HG03159 (cell line): ENCODE results near the gene OXSR1.
"Not testable (repeated sequence)": the region's sequence is repeated elsewhere in the genome, so short reads cannot be mapped to it uniquely, and the experiment has no call there.

Experiments used
- ATAC-seq: cut with Tn5 transposase; IDR thresholded peaks from one replicate; pipeline ENCODE4 v1.9.1; 2021; ENCODE audit warnings: mild to moderate bottlenecking, moderate library complexity; ENCODE audit not compliant: unreplicated experiment

The OXSR1 gene

DNA sequence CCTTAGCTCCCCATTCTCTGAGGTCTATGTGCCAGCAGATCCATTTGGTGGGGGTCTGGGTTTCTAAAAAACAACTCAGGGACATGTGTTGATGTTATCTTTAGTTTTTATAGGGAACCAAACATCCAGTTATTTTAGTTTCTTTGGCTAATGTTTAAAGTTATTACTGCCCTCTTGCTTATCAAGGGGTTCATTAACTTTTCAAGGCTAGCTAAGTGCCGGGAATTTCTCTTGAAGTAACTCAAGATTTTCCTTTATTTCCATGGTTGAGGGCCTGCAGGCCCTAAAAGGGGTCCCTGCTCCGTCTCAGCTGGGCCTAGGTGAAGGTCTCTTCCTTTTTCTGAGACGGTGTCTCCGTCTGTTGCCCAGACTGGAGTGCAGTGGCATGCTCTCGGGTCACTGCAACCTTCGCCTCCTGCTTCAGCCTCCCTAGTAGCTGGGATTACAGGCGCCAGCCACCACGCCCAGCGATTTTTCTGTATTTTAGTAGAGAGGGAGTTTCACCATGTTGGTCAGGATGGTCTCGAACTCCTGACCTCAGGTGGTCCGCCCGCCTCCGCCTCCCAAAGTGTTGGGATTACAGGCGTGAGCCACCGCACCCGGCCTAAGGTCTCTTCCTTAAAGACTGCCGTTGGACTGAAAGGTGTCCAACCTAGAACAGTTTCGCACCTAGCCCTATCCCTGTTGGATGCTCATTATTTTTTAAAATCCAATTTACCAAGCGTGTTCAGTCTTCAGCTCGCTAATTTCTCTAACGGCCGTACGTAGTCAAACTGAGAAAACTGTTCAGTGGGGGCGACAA is 1.3 kb upstream of the OXSR1 start:
- ATAC-seq, result no peak

DNA sequence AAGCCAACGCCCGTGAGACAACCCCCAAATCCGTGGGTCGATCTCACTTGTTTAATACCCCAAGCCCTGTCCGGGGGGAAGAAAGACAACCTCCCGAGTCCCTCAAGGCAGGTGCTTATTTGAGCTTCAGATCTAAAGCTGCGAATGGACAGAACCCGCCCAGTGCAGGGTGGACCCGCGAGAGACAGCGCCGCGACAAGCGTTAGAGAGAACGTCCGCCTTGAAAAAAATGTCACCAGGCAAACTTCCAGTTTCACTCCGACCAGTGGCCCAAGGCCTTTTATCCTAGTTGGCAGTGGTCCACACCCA is 740 bp upstream of the OXSR1 start:
- peak; percentile 25 for ATAC-seq

DNA sequence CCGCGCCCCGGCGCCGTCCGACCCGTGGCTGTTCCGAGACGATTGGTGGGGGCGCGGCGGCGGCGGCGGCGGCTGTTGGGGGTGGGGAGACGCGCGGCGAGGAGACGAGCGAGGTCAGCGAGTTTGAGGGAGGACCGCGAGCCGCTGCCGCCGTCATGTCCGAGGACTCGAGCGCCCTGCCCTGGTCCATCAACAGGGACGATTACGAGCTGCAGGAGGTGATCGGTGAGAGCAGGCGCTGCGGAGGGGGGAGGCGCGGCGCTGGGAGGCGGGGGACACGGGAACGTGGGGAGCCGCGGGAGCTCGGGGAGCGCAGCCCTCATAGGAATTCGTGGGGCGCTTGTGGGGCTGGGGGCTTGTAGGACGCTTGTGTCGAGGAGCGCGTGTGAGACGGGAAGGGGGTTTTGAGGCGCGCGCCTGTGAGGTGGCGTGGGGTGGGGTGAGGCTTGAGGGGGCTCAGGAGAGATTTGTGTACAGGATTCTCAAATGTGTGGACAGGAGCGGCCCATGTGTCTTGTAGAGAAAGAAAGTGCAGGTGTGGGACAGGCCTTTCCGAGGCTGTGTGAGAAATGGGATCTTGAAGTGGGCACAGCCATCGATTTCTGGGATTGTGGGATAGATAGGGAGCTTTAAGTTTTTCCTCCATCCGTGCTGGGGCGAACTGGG is 518 bp downstream of the OXSR1 start:
- no peak for ATAC-seq

DNA sequence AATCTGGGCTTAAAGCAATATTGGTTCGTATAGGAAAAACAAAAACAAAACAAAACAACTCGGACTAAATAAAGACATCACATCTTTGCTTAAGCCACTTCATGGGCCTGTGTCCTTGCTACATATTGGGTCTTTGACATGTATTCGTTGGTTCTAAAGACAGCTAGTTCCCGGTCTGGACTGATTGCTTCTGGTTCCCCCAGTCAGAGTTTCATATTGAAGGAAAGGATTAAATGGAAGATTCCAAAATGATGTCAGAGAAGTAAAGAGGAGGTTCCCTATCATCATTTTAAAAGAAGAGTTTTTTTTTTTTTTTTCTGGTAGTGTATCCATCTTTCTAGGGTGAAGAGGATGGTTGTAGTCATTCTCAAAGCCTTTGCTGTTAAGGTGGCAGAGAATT is 2.3 kb downstream of the OXSR1 start:
- ATAC-seq, result no peak

DNA sequence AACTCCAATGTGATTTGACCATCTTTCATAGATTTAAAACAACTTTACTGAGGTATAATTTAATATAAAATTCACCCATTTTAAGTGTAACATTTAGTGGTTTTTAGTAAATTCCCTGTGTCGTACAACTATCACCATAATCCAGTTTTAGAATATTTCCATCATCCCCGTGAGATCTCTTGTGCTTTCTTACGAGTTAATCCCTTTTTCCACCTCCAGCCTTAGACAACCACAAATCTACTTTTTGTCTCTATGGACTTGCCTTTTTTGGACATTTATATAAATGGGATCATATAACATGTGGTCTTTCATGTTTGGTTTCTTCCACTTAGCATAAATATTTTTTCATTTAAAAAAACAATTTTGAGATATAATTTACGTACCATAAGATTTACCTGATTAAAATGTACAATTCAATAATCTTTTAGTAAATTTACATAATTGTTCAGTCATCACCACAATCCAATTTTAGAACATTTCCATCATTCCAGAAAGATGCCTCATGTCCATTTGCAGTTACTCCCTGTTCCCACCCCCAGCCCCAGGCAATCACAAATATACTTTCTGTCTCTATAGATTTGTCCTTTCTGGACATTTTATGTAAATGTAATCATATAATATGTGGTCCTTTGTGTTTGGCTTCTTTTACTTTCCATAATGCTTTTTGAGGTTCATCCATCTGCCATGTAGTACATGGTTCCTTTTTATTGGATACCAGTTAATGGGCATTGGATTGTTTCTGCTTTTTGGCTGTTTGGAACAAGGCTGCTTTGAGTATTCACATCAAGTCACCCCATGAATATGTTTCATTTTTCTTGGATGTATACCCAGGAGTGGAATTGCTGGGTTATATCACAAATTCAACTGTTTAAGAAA is 3.1 kb downstream of the OXSR1 start:
- no peak for ATAC-seq

DNA sequence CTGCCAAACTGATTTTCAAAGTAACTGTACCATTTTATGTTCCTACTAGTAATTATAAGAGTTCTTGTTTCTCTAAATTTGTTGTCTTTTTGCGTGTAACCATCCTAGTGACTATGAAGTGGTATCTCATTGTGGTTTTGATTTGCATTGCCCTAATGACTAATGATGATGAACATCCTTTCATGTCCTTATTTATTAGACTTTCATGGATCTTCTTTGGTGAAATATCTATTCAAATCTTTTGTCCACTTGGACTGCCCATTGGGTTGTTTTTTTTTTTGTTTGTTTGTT is 3.6 kb downstream of the OXSR1 start:
- ATAC-seq, result no peak

DNA sequence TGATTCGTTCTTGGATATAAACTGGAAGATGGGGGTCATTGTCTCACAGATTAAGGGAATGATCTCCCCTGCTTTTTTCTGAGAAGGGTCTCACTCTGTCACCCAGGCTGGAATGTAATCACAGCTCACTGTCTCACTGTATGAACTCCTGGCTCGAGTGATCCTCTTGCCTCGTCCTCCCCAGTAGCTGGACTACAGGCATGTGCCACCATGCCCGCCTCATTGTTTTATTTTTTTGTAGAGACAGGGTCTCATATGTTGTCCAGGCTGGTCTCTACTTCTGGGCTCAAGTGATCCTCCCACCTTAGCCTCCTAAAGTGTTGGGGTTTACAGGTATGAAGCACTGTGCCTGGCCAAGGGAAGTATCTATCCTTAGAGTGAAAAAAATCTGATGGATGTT is 5.4 kb downstream of the OXSR1 start:
- ATAC-seq, result no peak

DNA sequence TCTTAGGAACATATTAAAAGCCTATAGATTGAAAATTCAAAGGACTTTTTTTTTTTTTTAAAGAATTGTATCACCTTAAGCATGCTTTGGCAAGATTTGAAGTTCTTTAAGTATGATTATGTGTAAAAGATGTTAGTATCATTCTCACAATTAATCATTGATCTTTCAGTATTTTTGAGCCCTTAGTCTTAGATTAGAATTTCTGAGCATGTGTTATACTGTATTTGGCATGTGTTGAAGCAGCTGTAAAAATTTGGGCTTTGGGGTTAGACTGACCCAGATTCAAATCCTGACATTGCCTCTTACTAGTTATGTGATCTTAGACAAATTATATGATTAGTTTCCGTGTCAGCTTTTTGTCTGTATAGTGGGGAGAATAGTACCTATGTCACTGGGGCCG is 6.3 kb downstream of the OXSR1 start:
- no peak for ATAC-seq

DNA sequence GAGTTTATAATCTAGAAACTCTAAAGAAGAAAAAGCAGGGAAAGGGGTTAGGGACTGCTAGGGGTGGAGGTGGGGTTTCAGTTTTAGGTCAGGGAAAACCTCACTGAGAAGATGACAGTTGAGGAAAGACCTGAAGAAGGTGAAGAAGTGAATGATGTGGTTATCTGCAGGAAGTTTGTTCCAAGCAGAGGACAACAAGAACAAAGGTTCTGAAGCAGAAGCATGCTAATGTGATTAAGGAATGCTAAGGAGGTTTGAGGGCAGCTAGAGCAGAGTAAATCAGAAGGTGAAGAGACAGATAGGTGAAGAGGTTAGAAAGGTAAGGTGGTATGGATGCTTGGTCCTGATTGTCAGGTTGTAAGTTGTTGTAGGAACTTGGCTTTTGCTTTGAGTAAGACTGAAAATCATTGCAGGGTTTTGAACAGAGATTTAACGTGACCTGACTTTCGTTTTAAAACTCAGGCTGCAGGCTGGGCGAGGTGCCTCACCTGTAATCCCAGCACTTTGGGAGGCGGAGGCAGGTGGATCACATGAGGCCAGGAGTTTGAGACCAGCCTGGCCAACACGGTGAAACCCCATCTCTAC is 8.6 kb downstream of the OXSR1 start:
- ATAC-seq, result no peak

DNA sequence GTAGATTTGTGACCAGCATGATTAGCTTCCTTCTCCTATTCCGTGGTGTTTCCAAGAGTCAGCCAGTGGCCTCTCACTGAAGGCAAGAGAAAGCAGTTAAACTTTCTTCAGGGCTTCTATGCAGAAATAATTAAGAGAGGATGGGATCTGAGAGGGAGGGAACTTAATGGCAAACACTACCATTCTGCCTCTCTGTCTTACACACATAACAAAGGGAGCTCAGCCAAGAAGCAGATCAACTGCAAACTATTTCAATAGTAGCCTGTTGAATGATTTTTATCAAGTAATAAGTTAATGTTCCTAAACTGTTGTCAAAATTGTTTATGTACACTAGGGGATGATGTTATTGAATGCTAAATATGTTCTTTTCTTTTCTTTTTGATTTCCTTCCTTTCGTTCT is 11.8 kb downstream of the OXSR1 start:
- no peak for ATAC-seq

DNA sequence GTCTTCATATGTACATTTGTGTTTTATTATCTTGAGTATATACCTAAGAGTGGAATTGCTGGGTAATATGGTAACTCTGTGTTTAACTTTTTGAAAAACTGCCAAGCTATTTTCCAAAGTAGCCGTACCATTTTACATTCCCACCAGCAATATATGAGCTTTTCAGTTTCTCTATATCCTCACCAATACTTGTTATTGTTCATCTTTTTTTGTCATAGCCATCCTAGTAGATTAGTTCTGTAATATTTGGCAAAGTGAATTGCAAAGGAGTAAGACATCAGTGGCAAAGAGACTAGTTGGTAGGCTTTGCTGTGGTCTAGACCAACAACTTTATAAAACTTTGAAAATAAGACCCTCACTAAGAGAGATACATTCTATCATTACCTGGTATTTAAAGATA is 21.4 kb downstream of the OXSR1 start:
- ATAC-seq, result no peak

DNA sequence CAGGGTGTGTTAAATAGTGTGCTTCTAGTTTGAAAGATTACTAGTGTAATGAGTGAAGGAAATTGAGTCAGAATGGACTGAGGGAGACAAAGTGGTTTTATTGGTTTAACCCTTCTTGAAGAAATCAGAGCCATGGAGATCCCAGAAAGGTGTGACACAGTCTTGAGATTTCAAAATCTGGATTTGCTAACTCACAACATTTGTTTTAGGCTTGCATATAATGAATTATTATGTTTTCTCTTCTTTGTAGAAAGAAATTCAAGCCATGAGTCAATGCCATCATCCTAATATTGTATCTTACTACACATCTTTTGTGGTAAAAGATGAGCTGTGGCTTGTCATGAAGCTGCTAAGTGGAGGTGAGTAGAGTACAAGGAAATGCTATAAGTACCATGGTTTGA is 25.1 kb downstream of the OXSR1 start:
- ATAC-seq, result no peak

DNA sequence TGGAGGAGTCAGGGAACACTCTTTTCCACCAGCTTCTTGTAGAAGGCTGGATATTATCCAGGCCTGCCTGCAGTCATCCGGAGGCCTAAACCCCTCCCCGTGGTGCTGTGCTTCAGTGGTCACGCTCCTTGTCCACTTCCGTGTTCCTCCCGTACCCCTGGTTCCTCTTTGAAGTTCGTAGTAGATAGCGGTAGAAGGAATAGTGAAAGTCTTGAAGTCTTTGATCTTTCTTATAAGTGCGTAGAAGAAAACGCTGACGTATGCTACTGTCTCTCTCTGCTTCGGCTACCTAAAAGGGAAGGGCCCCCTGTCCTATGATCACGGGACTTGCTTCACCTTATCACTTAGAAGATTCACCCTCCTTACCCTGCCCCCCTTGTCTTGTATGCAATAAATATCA is 37.6 kb downstream of the OXSR1 start:
- ATAC-seq, result not testable (repeated sequence)

DNA sequence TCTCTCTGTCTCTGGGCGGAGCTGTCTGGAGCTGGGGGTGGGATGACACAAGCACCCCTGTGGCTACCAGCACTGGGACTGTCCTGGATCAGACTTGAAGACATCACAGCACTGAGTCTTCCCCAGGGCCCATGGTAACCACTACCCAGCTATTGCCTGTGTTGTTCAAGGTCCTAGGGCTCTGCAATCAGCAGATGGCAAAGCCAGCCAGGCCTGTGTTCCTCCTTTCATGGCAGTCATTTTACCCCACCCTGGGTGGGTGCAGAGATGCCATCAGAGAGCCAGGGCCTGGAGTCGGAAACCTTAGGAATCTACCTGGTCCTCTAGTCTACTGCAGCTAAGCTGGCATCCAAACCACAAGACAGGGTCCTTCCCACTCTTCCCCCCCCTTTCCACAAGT is 38.4 kb downstream of the OXSR1 start:
- ATAC-seq, result no peak

DNA sequence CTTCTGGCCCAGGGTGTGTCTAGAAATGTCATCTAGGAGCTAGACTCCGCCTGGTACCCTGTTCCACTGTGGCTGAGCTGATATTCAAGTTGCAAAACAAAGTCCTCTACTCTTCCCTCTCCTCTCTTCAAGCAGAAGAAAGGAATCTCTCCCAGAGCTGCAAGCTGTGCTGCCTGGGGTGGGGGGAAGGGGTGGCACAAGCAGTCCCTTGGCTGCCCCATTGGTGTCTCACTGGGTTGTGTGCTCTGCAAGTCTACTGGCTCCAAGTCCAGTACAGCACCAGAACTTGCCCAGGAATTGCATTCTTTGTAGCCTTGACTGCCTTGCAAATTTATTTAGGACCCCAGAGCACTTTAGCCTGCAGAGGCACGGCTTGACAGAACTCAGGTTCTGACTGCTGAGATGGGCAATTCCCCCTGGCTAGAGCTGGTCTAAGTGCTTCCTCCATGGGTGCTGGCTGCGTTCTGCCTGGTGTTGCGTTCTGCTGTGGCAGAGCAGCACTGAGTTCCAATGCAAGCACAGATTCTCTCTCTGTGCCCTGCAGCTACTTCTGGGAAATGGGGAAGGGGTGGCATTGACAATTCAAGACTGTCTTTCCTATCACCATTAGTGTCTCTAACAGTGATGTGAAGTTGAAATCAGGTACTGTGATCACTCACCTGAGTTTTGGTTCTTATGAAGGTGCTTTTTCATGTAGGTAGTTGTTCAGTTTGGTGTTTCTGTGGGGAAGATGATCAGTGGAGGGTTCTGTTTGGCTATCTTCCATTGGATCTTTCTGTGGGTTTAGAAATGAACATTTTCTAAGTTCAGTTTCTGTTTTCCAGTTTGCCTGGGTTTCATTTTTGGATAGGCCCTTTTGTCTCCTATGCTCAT is 39.5 kb downstream of the OXSR1 start:
- no peak for ATAC-seq

DNA sequence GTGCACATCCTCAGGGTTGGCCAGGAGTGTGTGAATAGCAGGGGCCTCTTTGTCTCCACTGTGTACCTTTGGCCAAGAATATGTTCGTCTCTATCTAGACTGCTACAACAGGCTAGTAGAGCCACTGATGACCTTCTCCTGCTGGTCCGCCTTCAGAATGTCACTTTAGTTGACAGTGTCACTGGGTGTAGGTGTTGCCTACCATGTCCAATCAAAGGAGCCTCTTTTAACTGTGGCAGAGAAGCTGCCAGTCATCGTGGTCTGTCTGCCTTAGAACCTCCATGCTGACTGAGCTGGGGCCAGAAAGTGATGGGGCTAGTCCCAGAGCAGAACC is 40.1 kb downstream of the OXSR1 start:
- ATAC-seq, result no peak

DNA sequence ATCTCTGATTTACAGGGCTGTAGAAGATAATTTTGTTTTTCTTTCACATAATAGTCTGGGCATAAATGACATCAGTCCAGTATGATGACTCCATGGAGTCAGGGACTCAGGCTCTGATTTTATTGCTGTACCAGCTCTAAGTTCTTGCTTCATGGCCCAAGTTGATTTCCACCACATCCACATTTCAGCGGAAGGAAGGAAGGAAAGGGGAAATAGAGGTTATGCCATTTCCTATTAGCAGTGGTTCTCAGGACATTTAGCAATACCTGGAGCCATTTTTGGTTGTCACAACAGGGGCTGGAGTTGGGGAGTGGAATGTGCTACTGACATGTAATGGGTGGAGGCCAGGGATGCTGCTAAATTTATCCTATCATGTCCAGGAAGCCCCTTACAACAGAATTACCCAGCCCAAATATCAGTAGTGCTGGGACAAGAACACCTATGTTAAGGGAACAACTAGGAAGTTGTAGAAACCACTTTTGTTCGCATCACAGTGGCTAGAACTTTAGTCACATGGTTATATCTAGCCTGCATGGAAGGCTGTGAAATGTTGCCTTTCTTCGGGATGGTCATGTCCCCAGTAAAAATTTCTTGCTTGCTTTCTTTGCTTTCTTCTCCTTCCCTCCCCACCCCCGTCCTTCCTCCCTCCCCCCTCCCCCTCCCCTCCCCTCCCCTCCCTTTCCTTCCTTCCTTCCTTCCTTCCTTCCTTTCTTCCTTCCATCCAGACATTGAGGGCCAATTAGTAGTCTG is 42.1 kb downstream of the OXSR1 start:
- ATAC-seq, result no peak

DNA sequence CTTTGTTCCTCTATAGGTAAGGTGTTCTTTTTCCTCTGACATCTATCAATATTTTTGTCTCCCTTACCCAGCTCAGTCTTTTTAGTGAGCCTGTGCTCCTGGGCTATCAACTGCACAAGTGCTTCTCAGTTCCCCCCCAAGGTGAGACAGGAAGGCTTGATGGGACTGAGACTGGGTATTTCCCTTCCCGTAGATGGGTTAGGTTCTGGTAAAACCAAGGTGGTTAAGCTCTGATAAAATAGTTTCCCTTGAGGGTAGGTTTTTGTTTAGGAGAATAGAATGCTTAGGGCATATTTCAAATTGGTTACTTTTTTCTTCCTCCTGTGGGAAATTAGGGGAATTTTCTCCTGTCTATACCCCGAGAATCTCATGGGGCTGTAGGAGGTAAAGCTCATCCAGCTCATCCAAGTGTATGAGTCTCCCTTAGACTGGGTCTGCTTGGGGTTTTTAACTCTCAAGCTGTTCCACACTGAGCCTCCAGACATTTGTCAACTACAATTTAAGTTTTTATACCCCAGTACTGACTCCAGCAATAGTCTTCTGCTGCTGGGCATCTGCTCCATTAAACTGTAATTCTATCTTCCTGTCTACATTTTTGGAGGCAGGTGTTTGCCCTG is 44.9 kb downstream of the OXSR1 start:
- ATAC-seq, result no peak

DNA sequence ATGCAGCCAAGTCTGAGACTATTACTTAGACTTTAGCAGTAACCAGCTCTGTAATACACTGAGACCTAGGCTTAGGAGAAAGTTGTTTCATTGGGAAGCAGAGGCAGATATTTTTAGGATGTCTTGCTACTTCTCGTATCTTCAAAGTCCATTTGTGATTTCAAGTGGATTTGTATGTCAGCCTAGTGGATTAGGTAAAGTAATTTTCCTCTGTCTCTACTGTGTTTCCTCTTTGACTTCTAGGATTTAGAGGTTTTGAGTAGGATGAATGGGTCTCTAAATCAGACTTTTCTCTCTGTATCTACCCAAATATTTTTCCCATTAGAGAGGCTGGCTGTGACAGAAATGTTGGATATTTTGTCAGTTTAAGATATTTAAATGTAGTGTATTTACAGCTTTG is 46.8 kb downstream of the OXSR1 start:
- no peak for ATAC-seq

DNA sequence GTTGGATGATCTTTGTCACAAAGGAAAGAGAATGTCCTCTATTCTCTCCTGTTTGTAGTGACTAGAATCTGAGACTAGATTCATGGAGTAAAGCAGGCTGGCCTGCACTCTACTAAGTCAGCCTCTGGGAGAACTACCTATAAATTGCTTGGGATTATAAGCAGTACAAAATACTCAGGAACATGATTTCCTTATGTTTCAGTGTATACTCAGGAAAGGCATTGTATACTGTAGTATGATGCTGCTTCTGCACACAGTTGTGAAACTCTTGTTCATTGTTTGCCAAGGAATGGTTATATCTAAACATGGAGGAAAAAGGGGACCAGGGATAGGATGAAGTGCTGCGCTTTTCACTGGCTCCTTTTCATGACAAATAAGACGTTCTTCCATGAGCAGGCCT is 49.2 kb downstream of the OXSR1 start:
- no peak for ATAC-seq
